ENCODE measurements around the gene ARHGEF12. TPM values are rescaled to one million over a fixed set of nuclear protein-coding genes. Genes with fewer than 3 reads are reported as not detected.

Gene ARHGEF12
- total and polyA plus RNA-seq, 8 donors: 13.8 to 74.7 (median 38.4) TPM

DNA sequence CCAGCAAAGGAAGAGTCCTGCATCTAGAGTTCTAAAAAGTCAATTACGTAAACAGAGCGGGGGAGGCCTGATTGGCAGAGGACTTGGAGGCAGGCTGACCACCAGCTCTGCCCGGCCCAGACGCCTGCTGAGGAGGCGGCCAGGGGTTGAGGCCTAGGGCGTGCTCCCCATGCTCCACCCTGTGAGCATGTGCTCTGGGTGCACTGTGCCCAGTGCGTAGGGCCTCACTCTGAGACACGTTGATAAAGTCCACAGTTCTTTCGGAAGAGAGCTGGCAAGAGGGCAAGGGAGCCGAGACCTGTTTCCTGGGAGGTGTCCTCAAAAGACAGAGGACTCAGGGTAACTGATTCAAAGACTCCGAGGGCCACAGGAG is 200.6 kb downstream of the ARHGEF12 start:
- DNase-seq (no peak), ATAC-seq (no peak), FAIRE-seq (no peak)
- intact Hi-C loops (cut with DNase I): no loop called here
- Histone ChIP-seq H3K27ac (no peak overlapping the region), H3K9me3 (no peaks in the 10 kb centered on the region), H3K27me3 (no peaks in the 10 kb centered on the region), H3K4me1 (no peaks in the 10 kb centered on the region), H3K4me3 (no peak overlapping the region), H3K36me3 (no peaks in the 10 kb centered on the region)
- TF ChIP-seq CTCF (IDR thresholded peaks at IDR 0.05): no peak
- WGBS, 2 donors: 87 to 92% methylated on average over 11 of the region's 11 CpGs

DNA sequence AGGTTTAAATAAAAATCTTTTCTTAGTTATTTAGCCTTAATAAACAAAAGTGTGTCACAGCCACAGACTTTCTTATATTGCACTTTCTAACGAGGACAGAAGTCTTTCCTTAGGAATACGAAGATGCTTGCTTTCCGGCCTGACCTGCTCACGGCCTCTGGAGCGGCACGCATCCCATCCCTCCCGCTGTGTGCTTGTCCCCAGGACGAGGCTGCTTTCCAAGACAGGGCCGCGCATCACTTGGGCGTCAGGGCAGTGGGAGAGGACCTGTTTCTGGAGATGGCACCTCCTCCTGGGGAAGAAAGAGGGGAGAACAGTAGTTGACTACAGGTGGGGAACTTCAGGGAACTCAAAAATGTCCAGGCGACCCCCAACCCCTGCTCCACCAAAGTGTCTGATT is 201.8 kb downstream of the ARHGEF12 start:
- no peaks in the 10 kb centered on the region for H3K36me3 ChIP-seq
- WGBS, 2 donors: 89% methylated on average over 12 of the region's 12 CpGs
- no peak overlapping the region for H3K27ac ChIP-seq
- intact Hi-C loops (cut with DNase I): no loop called here
- H3K27me3 ChIP-seq: no peaks in the 10 kb centered on the region
- H3K9me3 ChIP-seq: no peaks in the 10 kb centered on the region
- H3K4me1 ChIP-seq: no peaks in the 10 kb centered on the region
- peak in 1 of 6 donors; percentile 22 for DNase-seq
- no peak overlapping the region for H3K4me3 ChIP-seq
- no peak for FAIRE-seq
- no peak for TF ChIP-seq CTCF (IDR thresholded peaks at IDR 0.05)
- ATAC-seq: no peak

DNA sequence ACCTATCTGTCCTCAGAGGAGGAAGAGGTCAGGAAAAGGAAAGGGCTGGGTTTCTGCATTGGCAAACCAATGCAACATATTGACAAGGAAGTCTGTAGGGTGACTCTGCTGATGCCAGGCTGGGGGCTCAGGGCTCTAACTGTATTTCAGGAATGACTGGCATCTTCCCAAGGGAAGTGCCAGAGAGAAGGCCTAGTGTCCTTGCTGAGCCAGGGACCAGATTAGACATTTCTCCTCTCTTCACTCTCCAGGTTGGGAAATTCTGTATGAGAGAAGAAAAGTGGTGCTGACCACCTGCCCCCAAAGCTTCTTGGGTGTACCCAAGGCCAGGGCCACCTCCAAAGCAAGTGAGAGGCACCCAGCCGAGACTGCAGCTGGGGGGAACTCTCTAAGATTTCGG is 202.5 kb downstream of the ARHGEF12 start:
- WGBS, 2 donors: 83 to 88% methylated on average over 2 of the region's 2 CpGs
- ATAC-seq (no peak), FAIRE-seq (no peak), DNase-seq (no peak)
- no peaks in the 10 kb centered on the region for H3K36me3 ChIP-seq
- no peaks in the 10 kb centered on the region for H3K27me3 ChIP-seq
- H3K27ac ChIP-seq: no peak overlapping the region
- intact Hi-C loops (cut with DNase I): no loop called here
- no peak for TF ChIP-seq CTCF (IDR thresholded peaks at IDR 0.05)
- H3K4me1 ChIP-seq: no peaks in the 10 kb centered on the region
- H3K9me3 ChIP-seq: no peaks in the 10 kb centered on the region
- H3K4me3 ChIP-seq: no peak overlapping the region

Other genes with a start within 250 kb of the ARHGEF12 start
- gene TRIM29, start 198.3 kb upstream of the ARHGEF12 start, total RNA-seq: 1 to 10 TPM in 1 of 6 donors, under 1 TPM in 5; 0.38 to 1.4 (median 0.61) TPM
- 1 to 10 TPM in 1 of 2 donors, under 1 TPM in 1; 0.42 to 1.7 TPM for gene TRIM29, start 198.3 kb upstream of the ARHGEF12 start, polyA plus RNA-seq
- 10 to 100 TPM; 37.1 to 88.3 (median 49.0) TPM for gene OAF, start 125.4 kb upstream of the ARHGEF12 start, total RNA-seq
- 10 to 100 TPM; 21.6 to 35.0 TPM for gene OAF, start 125.4 kb upstream of the ARHGEF12 start, polyA plus RNA-seq
- 1 to 10 TPM in 1 of 6 donors, under 1 TPM in 5; 0.12 to 2.6 (median 0.23) TPM for gene POU2F3, start 96.3 kb upstream of the ARHGEF12 start, total RNA-seq
- under 1 TPM; 0.27 to 0.54 TPM for gene POU2F3, start 96.3 kb upstream of the ARHGEF12 start, polyA plus RNA-seq
- 1 to 10 TPM; 1.7 to 5.7 (median 2.6) TPM for gene TLCD5, start 11.1 kb upstream of the ARHGEF12 start, total RNA-seq
- 1 to 10 TPM; 1.5 to 3.4 TPM for gene TLCD5, start 11.1 kb upstream of the ARHGEF12 start, polyA plus RNA-seq
- not detected for gene GRIK4, start 175.3 kb downstream of the ARHGEF12 start, total RNA-seq
- gene GRIK4, start 175.3 kb downstream of the ARHGEF12 start, polyA plus RNA-seq: under 1 TPM in 1 of 2 donors, not detected in 1; 0.02 TPM

Measured in pancreas (tissue), 10 donors.